ENCODE results near the gene FMN2. TPM values are rescaled to one million over a fixed set of nuclear protein-coding genes. Genes with fewer than 3 reads are reported as not detected.

Gene FMN2
- total RNA-seq, 4 donors from 2014 or later = 0.46 to 1.4 (median 0.49) TPM; not detected in 1

GRCh38 chr1:240395336-240395735 is 303.7 kb downstream of the FMN2 start:
- intact Hi-C loops (cut with DNase I; ENCODE audit: low total_unique reads) = no loop called here
- WGBS, 2 donors = 33 to 40% methylated on average over 1 of the region's 1 CpG
- no peak for DNase-seq (ENCODE audit: low spot score in 2 of 2)
- no peak overlapping the region for H3K4me3 ChIP-seq (ENCODE audit: low read depth, poor library complexity, severe bottlenecking)
- TF ChIP-seq POLR2A (IDR thresholded peaks at IDR 0.05) = no peak

GRCh38 chr1:240399381-240399780 is 307.7 kb downstream of the FMN2 start:
- intact Hi-C loops (cut with DNase I; ENCODE audit: low total_unique reads) = no loop called here
- TF ChIP-seq CTCF (IDR thresholded peaks at IDR 0.05) = no peak
- TF ChIP-seq POLR2A (IDR thresholded peaks at IDR 0.05) = no peak
- H3K4me3 ChIP-seq (ENCODE audit: low read depth, poor library complexity, severe bottlenecking) = no peak overlapping the region
- WGBS, 2 donors = 55 to 65% methylated on average over 6 of the region's 6 CpGs
- no peak for DNase-seq (ENCODE audit: low spot score in 2 of 2)

- no peak for DNase-seq (ENCODE audit: low spot score in 2 of 2)
- no peak overlapping the region for H3K4me3 ChIP-seq (ENCODE audit: low read depth, poor library complexity, severe bottlenecking)
- TF ChIP-seq POLR2A (IDR thresholded peaks at IDR 0.05) (no peak), CTCF (IDR thresholded peaks at IDR 0.05) (no peak)
- intact Hi-C loops (cut with DNase I; ENCODE audit: low total_unique reads) = no loop called here
- WGBS, 2 donors = 67% methylated on average over 4 of the region's 4 CpGs
Measured at GRCh38 chr1:240401731-240402130, 310.0 kb downstream of the FMN2 start.

- DNase-seq (ENCODE audit: low spot score in 2 of 2) = no peak
- intact Hi-C loops (cut with DNase I; ENCODE audit: low total_unique reads) = no loop called here
- 57 to 66% methylated on average over 4 of the region's 4 CpGs for WGBS, 2 donors
- no peak overlapping the region for H3K4me3 ChIP-seq (ENCODE audit: low read depth, poor library complexity, severe bottlenecking)
- TF ChIP-seq CTCF (IDR thresholded peaks at IDR 0.05) (no peak), POLR2A (IDR thresholded peaks at IDR 0.05) (no peak)
Measured at GRCh38 chr1:240402326-240402725, 310.6 kb downstream of the FMN2 start.

GRCh38 chr1:240404286-240404685 is 312.6 kb downstream of the FMN2 start:
- intact Hi-C loops (cut with DNase I; ENCODE audit: low total_unique reads) = no loop called here
- H3K4me3 ChIP-seq (ENCODE audit: low read depth, poor library complexity, severe bottlenecking) = no peak overlapping the region
- no peak for DNase-seq (ENCODE audit: low spot score in 2 of 2)
- TF ChIP-seq POLR2A (IDR thresholded peaks at IDR 0.05) (no peak), CTCF (IDR thresholded peaks at IDR 0.05) (no peak)
- WGBS, 2 donors = 51 to 54% methylated on average over 4 of the region's 4 CpGs

GRCh38 chr1:240405751-240406150 is 314.1 kb downstream of the FMN2 start:
- TF ChIP-seq CTCF (IDR thresholded peaks at IDR 0.05) (no peak), POLR2A (IDR thresholded peaks at IDR 0.05) (no peak)
- intact Hi-C loops (cut with DNase I; ENCODE audit: low total_unique reads) = no loop called here
- 84 to 85% methylated on average over 12 of the region's 12 CpGs for WGBS, 2 donors
- no peak for DNase-seq (ENCODE audit: low spot score in 2 of 2)
- H3K4me3 ChIP-seq (ENCODE audit: low read depth, poor library complexity, severe bottlenecking) = no peak overlapping the region

All from lower leg skin (tissue), 4 donors.